GM18867 (cell line): Measurements from ENCODE around the gene VAV3.

Source experiments
- ATAC-seq: cut with Tn5 transposase; IDR thresholded peaks from one replicate; pipeline ENCODE4 v1.9.1; 2021; ENCODE audit warnings: mild to moderate bottlenecking, moderate library complexity; ENCODE audit not compliant: unreplicated experiment

Gene VAV3

GRCh38 chr1:107547363-107548155 is 417.4 kb downstream of the VAV3 start:
- ATAC-seq: no peak

- no peak for ATAC-seq
Observed at GRCh38 chr1:107546576-107546975, 418.4 kb downstream of the VAV3 start.

GRCh38 chr1:107545879-107546278 is 419.1 kb downstream of the VAV3 start:
- ATAC-seq: no peak

- no peak for ATAC-seq
Observed at GRCh38 chr1:107545056-107545577, 419.9 kb downstream of the VAV3 start.

GRCh38 chr1:107544285-107544684 is 420.7 kb downstream of the VAV3 start:
- ATAC-seq: no peak

- no peak for ATAC-seq
Observed at GRCh38 chr1:107541412-107541811, 423.6 kb downstream of the VAV3 start.

- ATAC-seq: no peak
Observed at GRCh38 chr1:107538502-107538901, 426.5 kb downstream of the VAV3 start.

GRCh38 chr1:107536266-107536665 is 428.7 kb downstream of the VAV3 start:
- ATAC-seq: no peak

- ATAC-seq: peak; percentile 91
Observed at GRCh38 chr1:107535091-107535490, 429.9 kb downstream of the VAV3 start.

GRCh38 chr1:107534632-107535031 is 430.3 kb downstream of the VAV3 start:
- ATAC-seq: no peak

- no peak for ATAC-seq
Observed at GRCh38 chr1:107533436-107533835, 431.5 kb downstream of the VAV3 start.

- no peak for ATAC-seq
Observed at GRCh38 chr1:107532318-107532717, 432.7 kb downstream of the VAV3 start.

GRCh38 chr1:107531065-107531908 is 433.7 kb downstream of the VAV3 start:
- no peak for ATAC-seq

- ATAC-seq: no peak
Observed at GRCh38 chr1:107530543-107530942, 434.4 kb downstream of the VAV3 start.

GRCh38 chr1:107529511-107530149 is 435.4 kb downstream of the VAV3 start:
- peak; percentile 99 for ATAC-seq

- no peak for ATAC-seq
Observed at GRCh38 chr1:107526524-107527198, 438.3 kb downstream of the VAV3 start.

- no peak for ATAC-seq
Observed at GRCh38 chr1:107525961-107526360, 439.0 kb downstream of the VAV3 start.

GRCh38 chr1:107525145-107525544 is 439.8 kb downstream of the VAV3 start:
- no peak for ATAC-seq

- no peak for ATAC-seq
Observed at GRCh38 chr1:107524301-107524700, 440.7 kb downstream of the VAV3 start.

GRCh38 chr1:107523736-107524135 is 441.2 kb downstream of the VAV3 start:
- no peak for ATAC-seq

GRCh38 chr1:107523061-107523460 is 441.9 kb downstream of the VAV3 start:
- no peak for ATAC-seq
